Ramos (cell line): ENCODE measurements around the gene NFE2L1.
"Not testable (repeated sequence)": the region's sequence is repeated elsewhere in the genome, so short reads cannot be mapped to it uniquely, and the experiment has no call there.

ENCODE experiments used
- in situ Hi-C: fragments of 300-500 bp; cut with MboI; formaldehyde crosslinking; loops from one replicate; pipeline ENCODE4 v1.14.3; 2022; ENCODE audit warnings: low sequenced_read_pairs; ENCODE audit not compliant: unreplicated experiment

NFE2L1 gene

DNA sequence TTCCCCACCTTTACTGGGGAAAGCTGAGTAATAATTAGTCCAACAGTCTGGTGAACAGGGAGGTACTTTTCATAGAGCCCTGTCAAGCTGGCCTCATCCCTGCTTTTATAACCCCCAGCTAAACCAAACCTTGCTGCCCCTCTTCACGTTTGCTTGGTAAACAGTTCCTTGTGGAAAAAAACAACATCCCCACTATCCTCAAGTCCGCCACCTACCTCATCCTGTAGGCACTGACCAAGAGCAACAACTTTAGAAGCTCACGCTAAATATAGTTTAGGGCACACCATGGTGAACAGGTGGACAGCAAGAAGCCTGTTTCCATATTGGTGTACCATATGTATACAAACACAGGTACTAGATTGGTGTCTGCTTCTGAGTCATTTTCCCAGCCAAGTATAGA is 16.5 kb downstream of the NFE2L1 start:
- in situ Hi-C loops, result no loop called here

DNA sequence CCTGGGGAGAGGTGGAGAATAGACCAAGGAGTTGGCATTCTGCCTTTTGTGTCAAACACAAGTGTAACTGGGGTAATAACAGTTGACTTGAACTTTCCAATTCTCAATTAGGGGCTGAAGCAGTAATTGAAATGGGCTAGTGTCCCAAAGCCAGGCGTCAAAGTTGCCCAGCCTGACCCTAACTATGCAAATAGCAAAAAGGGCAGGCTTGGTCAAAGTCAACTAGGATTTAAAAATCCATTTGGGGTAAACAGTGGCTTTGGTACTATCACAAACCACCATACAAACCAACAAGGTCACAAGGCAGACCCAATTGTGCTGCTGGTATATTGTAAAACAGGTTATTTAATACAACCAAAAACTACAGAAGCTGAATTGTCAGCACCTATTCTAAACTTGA is 18.0 kb downstream of the NFE2L1 start:
- in situ Hi-C loops, result no loop called here

DNA sequence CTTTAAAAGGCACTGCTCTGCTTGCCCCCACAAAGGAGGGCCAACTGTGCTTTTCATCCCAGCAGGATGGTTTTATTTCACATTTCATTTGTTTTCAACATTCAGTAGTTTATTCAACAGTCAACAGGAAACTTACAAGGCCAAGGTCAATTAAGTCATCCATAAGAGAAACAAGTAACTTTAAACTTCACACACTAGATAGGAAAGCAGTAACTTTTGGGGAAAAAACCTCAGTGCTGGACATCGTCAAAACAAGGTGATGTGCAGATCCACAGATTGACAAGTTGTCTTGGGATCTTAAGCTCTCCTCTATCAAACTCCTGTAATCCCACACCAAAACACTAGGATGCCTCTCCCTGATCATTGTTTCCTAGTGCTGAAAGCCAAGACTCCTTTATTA is 18.5 kb downstream of the NFE2L1 start:
- in situ Hi-C loops, result no loop called here

DNA sequence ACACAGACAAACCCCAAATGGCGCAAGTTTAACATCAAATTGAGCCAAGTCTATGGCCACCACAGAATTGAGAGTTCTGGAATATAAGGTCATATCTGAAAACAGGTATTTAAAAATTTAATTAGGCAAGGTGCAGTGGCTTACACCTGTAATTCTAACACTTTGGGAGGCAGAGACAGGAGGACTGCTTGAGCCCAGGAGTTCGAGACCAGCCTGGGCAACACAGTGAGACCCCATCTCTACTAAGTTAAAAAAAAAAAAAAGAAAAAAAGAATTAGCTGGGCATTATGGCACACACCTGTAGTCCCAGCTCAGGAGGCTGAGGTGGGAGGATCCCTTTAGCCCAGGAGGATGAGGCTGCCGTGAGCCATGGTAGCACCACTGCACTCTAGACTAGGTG is 19.1 kb downstream of the NFE2L1 start:
- in situ Hi-C loops, result no loop called here

DNA sequence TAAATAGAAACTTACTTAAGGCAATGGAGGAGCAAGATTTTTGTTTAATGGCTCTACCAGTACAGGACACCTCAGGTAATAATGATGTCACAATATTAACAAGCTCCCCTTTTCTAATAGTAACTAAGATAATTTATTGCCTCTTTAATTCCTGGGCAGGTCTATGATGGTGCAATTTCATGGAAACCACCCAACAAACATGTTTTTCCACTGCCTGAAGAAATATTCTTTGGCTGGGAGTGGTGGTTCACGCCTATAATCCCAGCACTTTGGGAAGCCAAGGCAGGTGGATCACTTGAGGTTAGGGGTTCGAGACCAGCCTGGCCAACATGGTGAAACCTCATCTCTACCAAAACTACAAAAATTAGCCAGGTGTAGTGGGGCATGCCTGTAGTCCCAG is 19.6 kb downstream of the NFE2L1 start:
- in situ Hi-C loops, result not testable (repeated sequence)

DNA sequence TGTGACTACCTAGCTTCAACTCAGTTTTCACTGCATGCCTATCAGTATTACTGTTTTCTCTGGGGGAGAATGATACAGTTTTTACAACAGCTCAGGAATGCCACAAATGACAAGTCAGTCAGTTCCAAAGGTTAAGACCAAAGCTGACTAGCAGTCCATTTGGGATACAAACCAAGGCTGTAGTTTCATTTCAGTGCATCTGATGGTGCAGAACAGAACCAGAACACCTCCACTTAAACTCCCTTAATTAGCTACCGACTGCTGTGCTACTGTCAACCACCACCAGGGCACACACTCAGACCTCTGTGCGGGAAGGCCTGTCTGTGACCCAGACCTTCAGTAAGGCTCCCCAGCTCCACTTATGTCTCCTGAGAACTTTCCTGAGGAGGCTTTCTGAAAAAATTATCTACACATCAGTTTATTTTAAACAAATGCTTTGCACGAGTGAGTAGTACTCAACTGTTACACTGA is 20.4 kb downstream of the NFE2L1 start:
- in situ Hi-C loops, result no loop called here

DNA sequence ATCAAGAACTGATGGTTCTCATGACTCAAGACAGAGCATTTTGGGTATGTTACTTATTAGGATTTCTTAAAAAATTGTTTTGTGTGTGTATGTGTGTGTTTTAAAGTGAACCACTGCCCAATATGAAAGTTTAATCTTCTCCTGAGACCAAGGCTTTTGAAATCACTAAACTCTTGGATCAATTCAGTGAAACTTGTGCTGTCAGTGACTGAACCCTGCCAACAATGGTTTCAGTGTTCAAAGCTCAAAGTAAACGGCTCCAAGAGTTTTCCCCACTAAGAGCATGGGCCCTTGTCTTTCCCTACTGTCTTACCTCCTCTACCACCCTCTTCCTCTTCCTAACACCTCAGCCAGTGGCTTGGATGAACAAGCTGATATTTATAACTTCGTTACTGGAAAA is 22.0 kb downstream of the NFE2L1 start:
- in situ Hi-C loops, result no loop called here

DNA sequence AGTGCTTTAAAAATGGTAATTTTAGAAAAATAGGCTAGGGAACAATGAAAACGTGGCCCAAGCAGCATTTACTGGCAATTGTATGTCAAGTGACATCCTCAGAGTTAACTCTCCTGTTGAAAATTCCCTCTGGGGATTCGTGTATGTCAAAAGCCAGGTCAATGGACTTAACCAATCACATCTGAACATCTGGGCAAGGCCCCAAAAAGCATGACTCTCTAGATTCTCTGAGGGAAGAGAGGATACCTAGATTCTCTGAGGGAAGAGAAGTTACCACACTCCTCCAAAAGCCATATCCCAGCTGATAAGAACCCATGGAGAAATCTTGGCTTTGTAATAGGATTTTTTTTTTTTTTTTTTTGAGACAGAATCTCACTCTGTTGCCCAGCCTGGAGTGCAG is 23.5 kb downstream of the NFE2L1 start:
- in situ Hi-C loops, result no loop called here

DNA sequence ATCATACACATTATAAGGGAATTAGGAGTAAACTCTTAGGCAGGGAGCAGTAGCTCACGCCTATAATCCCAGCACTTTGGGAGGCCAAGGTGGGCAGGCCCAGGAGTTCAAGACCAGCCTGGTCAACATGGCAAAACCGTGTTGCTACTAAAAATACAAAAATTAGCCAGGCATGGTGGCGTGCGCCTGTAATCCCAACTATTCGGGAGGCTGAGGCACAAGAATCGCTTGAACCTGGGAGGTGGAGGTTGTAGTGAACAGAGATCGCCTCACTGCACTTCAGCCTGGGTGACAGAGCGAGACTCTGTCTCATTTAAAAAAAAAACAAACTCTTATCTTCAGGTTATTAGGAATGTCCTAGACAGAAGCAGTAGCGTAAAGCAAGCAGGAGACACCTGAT is 24.7 kb downstream of the NFE2L1 start:
- in situ Hi-C loops, result not testable (repeated sequence)

DNA sequence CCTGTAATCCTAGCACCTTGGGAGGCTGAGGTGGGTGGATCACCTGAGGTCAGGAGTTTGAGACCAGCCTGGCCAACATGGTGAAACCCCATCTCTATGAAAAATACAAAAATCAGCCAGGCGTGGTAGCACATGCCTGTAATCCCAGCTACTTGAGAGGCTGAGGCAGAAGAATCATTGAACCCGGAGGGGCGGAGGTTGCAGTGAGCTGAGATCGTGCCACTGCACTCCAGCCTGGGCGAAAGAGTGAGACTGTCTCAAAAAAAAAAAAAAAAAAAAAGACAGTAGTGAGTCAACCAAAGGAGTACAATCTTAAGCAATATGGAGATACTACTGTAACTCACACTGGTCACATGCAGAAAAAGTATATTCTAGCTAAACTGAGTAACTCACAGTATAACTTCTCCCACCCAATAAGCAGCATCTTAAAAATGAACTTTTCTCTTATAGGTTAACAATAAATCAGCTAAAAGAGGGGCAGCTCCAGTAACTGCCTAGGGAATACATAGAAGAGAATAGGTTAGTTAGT is 25.5 kb downstream of the NFE2L1 start:
- in situ Hi-C loops, result not testable (repeated sequence)

DNA sequence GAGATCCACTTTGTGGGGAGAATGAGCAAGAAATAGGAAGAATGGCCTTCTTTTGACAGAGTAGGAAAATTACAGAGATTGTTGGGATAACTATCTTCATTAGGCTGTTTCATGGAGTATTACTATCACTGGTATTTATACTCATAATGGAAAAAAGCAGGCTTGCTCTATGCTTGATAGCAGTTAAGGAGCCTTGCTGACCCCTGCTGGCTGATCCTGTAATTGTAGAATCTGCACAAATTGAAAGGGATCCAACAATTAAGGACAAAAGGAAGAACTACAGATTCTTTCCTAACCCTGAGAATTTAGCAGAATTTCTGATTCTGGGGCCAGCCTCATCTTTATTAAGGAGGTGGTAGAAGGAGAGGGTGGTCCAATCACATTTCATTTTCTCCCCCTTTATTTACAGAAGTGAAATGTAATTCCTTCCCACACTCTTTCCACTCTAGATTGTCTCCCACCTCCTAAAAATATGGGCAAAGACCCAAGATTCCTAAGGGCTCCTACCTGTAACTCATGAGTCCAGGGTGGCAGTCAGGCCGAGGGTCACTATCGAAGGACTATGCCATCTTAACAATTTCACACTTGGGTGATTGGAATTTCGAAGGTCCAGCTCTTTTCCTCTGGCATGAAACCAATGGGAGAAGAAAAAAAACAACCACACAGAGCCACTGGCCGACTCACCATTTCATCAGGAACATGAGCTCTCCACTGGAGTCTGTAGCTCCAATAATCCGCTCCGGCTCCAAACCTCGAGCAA is 26.3 kb downstream of the NFE2L1 start:
- in situ Hi-C loops, result no loop called here

DNA sequence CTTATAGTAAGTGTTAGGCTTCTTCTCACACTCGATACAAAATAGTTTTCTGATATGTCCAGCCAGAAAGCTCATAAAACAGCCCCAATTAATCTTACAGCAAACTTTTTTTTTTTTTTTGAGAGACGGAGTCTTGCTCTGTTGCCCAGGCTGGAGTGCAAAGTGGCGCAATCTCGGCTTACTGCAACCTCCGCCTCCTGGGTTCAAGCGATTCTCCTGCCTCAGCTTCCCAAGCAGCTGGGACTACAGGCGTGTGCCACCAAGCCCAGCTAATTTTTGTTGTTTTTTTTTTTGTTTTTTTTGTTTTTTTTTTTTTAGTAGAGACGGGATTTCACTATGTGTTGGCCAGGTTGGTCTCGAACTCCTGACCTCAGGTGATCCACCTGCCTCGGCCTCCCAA is 29.0 kb downstream of the NFE2L1 start:
- in situ Hi-C loops, result not testable (repeated sequence)

DNA sequence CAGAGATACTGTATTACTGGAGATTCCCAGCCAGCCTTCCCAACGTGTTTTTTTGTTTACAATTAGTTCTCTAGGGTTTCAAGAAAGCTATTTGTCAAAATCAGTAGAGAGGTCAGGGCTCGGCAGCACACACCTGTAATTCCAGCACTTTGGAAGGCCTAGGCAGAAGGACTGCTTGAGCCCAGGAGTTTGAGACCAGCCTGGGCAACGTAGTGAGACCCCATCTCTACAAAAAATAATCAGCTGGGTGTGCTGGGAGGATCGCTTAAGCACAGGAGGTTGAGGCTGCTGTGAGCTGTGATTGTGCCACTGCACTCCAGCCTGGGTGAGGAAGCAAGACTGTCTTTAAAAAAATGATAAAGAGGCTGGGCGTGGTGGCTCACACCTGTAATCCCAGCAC is 33.7 kb downstream of the NFE2L1 start:
- in situ Hi-C loops, result no loop called here

DNA sequence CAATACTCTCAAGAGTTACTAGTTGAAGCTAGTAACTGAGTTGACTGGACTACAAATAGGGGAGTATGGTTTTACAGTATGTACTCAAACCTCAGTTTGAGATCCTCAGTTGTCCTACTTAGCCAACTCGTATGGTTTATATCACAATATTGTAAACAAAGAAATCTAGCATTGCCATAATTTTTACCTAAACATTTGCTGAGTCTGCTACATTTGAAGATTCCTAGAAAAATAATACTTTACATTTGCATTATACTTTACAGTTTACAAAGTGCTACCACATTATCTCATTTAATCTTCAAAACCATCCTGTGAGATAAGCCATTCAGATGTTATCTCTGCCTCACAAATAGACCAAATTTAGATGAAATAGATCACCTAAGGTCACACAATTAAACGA is 36.8 kb downstream of the NFE2L1 start:
- in situ Hi-C loops, result no loop called here

DNA sequence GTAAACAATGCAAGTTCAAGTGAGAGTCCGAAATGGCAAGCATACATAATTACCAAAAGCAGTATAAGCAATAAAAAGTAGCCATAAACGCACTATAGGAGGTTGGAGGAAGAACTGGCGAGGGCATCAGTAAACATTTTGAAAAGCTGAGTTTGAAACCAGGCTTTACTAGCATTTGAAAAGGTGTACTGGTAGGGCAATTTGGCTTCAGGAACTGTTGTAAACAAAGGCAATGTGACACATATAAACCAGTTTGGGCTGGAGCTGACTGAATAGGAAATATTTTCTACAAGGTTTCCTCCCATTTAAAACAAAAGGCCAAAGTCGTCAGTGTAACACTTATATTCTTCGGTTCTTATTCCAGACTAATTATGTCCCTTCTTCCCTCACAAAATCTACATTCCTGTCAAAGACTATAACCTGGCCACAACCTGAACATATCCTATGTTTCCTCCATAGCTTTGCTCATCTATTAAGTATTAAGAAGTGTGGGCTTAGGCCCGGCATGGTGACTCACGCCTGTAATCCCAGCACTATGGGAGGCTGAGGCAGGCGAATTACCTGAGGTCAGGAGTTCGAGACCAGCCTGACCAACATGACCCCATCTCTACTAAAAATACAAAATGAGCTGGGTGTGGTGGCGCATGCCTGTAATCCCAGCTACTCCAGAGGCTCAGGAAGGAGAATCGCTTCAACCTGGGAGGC is 45.3 kb downstream of the NFE2L1 start:
- in situ Hi-C loops, result no loop called here

DNA sequence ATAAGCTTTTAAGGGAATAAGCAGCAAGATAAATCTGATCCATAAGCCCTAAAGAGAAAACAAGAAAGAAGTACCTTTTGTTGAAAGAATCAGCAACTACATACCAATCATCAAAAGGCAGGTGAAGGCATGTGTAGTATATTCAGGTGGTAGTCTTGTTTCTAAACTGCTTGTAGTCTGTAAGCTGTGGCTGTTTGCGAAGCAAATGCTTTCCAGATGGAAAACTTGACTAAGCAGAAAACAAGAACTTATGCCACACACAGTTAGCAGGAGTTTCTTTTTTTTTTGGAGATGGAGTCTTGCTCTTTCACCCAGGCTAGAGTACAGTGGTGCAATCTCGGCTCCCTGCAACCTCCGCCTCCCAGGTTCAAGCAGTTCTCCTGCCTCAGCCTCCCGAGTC is 47.5 kb downstream of the NFE2L1 start:
- in situ Hi-C loops, result no loop called here

DNA sequence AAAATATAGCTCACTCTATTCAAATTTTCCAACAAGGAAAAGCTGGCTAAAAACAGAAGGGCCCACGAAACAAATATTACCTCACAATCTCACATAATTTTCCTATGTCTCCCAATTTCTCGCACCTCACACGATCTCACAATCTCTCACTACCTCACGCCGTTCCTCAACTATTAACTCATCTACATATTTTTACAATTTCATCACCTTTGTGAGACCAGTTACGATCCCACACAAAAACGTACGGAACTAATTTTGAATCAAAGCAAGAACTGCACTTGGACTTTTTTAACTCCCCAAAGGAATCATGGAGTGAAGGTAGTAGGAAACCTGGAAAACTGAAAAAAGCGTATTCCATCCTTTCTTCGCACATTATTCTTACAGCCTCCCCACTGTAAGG is 52.0 kb downstream of the NFE2L1 start:
- in situ Hi-C loops, result no loop called here

DNA sequence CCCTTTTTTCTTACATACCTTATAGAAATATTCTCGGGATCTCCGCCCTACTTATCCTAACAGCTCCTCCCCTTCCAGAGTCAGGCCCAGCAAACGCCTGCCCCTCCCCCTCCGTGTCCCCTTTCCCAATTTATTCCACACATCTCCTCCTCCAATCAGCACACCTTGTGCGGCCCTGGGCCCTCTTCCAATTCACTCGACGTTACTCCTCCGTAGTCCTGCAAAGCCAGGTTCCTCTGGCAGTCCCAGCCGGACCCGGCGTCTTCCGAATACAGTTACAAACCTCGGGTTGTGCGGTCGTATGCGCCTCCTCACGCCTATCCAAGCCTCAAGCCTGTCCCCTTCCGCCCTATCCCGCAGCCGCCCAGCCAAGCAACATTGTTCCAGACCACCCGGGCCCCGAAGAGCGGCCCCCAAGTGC is 52.4 kb downstream of the NFE2L1 start:
- in situ Hi-C loops, result no loop called here

DNA sequence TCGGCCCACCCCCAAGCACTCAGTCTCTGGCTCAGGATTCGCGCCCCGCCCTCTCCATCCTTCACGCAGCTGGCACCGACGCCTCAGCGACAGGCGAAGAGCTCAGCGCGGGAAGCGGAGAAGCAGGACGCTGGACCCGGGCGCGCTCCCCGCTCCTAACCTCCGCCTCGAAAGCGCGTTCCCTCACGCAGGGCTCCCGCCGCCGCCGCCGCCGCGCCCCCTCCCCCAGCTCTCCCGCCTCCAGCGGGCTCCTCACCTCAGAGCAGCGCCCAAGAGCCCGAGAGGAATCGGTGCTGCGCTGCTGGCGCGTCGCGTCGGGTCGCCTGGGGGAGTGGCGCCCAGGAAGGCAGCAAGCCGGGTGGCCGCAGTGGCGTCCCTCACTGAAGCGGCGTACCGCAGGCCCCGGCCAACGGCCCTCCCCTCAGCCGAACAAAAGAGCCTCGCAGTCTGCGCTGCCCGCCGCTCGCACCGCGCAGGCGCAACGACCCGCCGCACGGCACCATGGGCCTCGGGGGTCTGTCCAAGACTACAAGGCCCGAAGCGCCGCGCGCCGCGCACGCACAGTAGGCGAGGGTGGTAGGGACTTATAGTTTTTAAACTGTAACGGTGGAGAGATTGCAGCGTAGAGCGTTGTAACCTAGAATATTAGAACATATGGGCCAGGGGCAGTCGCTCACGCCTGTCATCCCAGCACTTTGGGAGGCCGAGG is 53.0 kb downstream of the NFE2L1 start, which contains the start of gene CBX1:
CBX1 (minus strand) TSS at position 467 of the 709 bp plus-strand sequence. CDS start 24,474 bp downstream, outside the sequence.
- in situ Hi-C loops, result no loop called here

DNA sequence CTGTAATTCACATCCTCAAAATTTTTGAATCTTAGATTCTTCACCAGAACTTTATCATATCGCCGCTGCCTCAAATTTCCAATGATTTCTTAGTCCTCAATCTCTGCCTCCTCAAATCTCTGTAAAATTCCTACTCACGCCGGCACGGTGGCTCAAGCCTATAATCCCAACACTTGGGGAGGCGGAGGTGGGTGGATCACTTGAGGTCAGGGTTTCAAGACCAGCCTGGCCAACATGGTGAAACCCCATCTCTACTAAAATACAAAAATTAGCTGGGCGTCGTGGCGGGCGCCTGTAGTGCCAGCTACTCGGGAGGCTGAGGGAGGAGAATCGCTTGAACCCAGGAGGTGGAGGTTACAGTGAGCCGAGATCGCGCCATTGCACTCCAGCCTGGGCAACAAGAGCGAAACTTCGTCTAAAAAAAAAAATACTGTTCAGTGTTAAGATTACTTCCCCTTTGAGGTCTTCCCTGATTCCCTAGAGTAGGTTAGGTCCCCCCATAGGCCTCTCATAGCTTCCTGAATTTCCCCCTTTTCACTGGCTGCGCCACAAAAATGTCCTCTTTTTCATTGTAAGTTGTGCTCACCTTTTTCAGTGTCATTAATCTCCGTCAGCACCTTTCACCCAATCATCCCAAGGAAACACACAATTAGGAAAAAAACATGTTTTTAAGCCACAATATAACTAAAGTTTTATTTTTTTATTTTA is 54.0 kb downstream of the NFE2L1 start:
- in situ Hi-C loops, result no loop called here
